GM12878 (cell line): ENCODE results near the gene SLC29A2. TPM values are rescaled to one million over a fixed set of nuclear protein-coding genes. Genes with fewer than 3 reads are reported as not detected.

Experiments
- MTA3 ChIP-seq: IDR thresholded peaks from 2 replicates; pipeline ENCODE4 v1.6.1; 2012; ENCODE audit warnings: low read length, inconsistent platforms, borderline replicate concordance
- SMC3 ChIP-seq: IDR thresholded peaks from 2 replicates; pipeline ENCODE4 v1.6.1; 2011; ENCODE audit warnings: low read length, improper control_type of control experiment, borderline replicate concordance
- polyA plus RNA-seq, 11 experiments: library from polyadenylated mRNA; depleted of rRNA in 4 of 11; unstranded in 6 of 11; stranded (reverse) in 5 of 11; fragments of >200 nt; fragmentation: Nextera tagmentation in 4 of 11; fragmentation: Illumina TruSeq in 1 of 11; extraction: Ambion mirVana in 4 of 11; extraction: Trizol in 1 of 11; gene quantifications; 1 replicate in 1 of 11; 2 replicates in 10 of 11; pipeline versions ENCODE4 v1.2.1 to v1.2.3, GENCODE V29; 2011 to 2016; ENCODE audit warnings: inconsistent platforms in 2 of 11, missing spikeins in 2 of 11, low read depth in 1 of 11
- total RNA-seq, 4 experiments: library from RNA; depleted of rRNA in 3 of 4; stranded (reverse); fragments of >200 nt in 3 of 4; fragmentation: Illumina TruSeq in 1 of 4; extraction: Trizol in 1 of 4; gene quantifications; 2 replicates each; pipeline versions ENCODE4 v1.2.1 to v1.2.3, GENCODE V29; 2013 to 2021
- TF ChIP-seq, protein P1 (sequence below): IDR thresholded peaks from 2 replicates; pipeline ENCODE4 v1.6.1; 2011; ENCODE audit warnings: low read depth, low read length, improper control_type of control experiment, borderline replicate concordance
- TF ChIP-seq, protein P2 (sequence below): IDR thresholded peaks from 2 replicates; pipeline ENCODE4 v1.6.1; 2011; ENCODE audit warnings: mild to moderate bottlenecking, low read depth, low read length, moderate library complexity; ENCODE audit not compliant: insufficient replicate concordance
- TF ChIP-seq, protein P3 (sequence below): IDR thresholded peaks from 2 replicates; pipeline ENCODE4 v1.6.1; 2012; ENCODE audit warnings: improper control_type of control experiment, low read depth, low read length; ENCODE audit not compliant: insufficient replicate concordance

The SLC29A2 gene
- total and polyA plus RNA-seq, 10 of the 15 experiments (the other 5 are each of a cell fraction or from before 2014, with no cell fraction given) = 0.27 to 7.5 (median 2.2) TPM

DNA sequence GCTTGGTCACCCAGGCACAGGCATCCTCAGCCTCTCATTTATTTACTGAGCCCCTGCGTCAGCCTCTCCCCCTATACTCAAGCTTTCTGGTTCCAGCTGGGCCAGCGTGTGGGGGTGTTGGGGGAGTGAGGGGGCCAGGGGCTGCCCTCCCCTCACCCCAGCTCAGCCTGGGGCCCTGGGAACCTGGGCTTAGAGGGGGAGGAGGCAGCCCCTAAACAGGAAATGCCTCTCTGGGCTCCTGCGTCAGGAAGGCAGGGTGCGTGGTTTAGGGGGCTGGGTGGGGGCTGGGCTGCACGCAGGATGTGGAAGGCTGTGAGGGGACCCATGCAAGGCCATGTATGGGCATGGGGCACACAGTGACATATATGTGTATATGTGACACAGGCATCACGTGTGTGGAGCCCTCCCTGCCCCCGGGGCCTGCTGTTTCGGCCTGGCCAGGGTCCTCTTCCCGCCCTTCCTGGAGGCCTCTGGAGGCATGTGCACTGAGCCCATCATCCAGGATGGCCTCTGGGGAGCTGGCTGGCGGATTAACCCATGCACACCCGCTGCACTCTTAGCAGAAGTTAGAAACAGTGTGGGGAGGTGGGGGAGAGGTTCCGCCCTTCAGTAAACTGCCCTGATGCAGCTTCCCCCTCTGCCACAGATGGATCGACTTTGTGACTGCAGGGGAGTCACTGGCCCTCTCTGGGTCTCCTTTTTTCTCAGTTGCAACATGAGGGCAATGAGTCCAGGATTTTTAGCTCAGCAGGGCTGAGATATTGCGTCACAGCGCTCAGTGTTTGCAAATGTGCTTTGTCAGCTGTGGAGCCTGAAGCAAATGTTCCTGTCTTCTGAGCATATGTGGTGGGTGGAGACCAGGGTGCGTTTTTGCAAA lies 53.6 kb downstream of the SLC29A2 start (continued):
- TF ChIP-seq, protein P1, sequence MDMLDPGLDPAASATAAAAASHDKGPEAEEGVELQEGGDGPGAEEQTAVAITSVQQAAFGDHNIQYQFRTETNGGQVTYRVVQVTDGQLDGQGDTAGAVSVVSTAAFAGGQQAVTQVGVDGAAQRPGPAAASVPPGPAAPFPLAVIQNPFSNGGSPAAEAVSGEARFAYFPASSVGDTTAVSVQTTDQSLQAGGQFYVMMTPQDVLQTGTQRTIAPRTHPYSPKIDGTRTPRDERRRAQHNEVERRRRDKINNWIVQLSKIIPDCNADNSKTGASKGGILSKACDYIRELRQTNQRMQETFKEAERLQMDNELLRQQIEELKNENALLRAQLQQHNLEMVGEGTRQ = peak; percentile 7; the same call in 1 of the 2 replicates
- TF ChIP-seq MTA3 = no peak
- TF ChIP-seq, protein P2, sequence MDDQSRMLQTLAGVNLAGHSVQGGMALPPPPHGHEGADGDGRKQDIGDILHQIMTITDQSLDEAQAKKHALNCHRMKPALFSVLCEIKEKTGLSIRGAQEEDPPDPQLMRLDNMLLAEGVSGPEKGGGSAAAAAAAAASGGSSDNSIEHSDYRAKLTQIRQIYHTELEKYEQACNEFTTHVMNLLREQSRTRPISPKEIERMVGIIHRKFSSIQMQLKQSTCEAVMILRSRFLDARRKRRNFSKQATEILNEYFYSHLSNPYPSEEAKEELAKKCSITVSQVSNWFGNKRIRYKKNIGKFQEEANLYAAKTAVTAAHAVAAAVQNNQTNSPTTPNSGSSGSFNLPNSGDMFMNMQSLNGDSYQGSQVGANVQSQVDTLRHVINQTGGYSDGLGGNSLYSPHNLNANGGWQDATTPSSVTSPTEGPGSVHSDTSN = no peak
- TF ChIP-seq SMC3 = no peak
- TF ChIP-seq, protein P3, sequence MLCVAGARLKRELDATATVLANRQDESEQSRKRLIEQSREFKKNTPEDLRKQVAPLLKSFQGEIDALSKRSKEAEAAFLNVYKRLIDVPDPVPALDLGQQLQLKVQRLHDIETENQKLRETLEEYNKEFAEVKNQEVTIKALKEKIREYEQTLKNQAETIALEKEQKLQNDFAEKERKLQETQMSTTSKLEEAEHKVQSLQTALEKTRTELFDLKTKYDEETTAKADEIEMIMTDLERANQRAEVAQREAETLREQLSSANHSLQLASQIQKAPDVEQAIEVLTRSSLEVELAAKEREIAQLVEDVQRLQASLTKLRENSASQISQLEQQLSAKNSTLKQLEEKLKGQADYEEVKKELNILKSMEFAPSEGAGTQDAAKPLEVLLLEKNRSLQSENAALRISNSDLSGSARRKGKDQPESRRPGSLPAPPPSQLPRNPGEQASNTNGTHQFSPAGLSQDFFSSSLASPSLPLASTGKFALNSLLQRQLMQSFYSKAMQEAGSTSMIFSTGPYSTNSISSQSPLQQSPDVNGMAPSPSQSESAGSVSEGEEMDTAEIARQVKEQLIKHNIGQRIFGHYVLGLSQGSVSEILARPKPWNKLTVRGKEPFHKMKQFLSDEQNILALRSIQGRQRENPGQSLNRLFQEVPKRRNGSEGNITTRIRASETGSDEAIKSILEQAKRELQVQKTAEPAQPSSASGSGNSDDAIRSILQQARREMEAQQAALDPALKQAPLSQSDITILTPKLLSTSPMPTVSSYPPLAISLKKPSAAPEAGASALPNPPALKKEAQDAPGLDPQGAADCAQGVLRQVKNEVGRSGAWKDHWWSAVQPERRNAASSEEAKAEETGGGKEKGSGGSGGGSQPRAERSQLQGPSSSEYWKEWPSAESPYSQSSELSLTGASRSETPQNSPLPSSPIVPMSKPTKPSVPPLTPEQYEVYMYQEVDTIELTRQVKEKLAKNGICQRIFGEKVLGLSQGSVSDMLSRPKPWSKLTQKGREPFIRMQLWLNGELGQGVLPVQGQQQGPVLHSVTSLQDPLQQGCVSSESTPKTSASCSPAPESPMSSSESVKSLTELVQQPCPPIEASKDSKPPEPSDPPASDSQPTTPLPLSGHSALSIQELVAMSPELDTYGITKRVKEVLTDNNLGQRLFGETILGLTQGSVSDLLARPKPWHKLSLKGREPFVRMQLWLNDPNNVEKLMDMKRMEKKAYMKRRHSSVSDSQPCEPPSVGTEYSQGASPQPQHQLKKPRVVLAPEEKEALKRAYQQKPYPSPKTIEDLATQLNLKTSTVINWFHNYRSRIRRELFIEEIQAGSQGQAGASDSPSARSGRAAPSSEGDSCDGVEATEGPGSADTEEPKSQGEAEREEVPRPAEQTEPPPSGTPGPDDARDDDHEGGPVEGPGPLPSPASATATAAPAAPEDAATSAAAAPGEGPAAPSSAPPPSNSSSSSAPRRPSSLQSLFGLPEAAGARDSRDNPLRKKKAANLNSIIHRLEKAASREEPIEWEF = no peak
- TF ChIP-seq, all 136 proteins: peak for 16
